Measurements from ENCODE around the gene FGF19.
"Not testable (repeated sequence)": the region's sequence is repeated elsewhere in the genome, so short reads cannot be mapped to it uniquely, and the experiment has no call there.

FGF19 gene

GRCh38 chr11:69689484-69690319 lies 14.1 kb downstream of the FGF19 start:
- Mint-ChIP-seq H3K4me1 (peaks cover 5% of the 10 kb centered on the region), H3K4me3 (no peak overlapping the region), H3K27me3 (ENCODE audit: low read depth, poor library complexity) (peaks cover 44% of the 10 kb centered on the region), H3K36me3 (ENCODE audit: low read depth) (peaks cover 12% of the 10 kb centered on the region), H3K9me3 (peaks cover 31% of the 10 kb centered on the region), H3K27ac (no peak overlapping the region)
- TF ChIP-seq, protein P1, sequence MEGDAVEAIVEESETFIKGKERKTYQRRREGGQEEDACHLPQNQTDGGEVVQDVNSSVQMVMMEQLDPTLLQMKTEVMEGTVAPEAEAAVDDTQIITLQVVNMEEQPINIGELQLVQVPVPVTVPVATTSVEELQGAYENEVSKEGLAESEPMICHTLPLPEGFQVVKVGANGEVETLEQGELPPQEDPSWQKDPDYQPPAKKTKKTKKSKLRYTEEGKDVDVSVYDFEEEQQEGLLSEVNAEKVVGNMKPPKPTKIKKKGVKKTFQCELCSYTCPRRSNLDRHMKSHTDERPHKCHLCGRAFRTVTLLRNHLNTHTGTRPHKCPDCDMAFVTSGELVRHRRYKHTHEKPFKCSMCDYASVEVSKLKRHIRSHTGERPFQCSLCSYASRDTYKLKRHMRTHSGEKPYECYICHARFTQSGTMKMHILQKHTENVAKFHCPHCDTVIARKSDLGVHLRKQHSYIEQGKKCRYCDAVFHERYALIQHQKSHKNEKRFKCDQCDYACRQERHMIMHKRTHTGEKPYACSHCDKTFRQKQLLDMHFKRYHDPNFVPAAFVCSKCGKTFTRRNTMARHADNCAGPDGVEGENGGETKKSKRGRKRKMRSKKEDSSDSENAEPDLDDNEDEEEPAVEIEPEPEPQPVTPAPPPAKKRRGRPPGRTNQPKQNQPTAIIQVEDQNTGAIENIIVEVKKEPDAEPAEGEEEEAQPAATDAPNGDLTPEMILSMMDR (IDR thresholded peaks at IDR 0.05) = no peak
- DNase-seq = no peak

DNA sequence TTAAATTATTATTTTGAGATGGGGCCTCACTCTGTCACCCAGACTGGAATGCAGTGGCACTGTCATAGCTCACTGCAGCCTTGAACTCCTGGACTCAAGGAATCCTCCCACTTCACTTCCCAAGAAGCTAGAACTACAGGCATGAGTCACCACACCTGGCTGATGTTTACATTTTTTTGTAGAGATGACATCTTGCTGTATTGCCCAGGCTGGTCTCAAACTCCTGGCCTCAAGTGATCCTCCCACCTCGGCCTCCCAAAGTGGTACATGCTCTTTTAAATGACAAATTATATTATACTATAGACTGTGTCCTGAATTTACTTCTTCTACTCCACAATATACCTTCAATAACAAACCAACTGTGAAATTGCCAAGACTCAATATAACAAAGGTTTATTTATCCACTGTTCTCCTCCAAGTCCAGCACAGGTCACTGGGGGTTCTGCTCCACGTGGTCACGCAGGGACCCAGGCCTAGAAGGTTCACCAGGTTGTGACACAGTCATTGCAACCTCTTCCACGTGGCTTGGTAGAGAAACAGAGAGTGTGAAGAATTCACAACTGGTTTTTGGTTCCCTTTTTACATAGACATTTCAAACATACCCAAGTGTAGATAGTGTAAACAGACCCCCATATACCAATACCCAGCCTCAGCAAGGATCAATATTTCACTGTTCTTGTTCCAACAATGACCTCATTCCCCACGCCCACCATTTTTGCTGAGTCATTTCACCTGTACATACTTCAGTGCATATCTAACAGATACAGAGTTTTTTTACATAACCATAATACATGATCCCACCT lies 15.7 kb downstream of the FGF19 start:
- peaks cover 49% of the 10 kb centered on the region for H3K27me3 Mint-ChIP-seq (ENCODE audit: low read depth, poor library complexity)
- not testable (repeated sequence) for DNase-seq, H3K4me3 Mint-ChIP-seq, H3K27ac Mint-ChIP-seq, H3K4me1 Mint-ChIP-seq
- peaks cover 12% of the 10 kb centered on the region for H3K36me3 Mint-ChIP-seq (ENCODE audit: low read depth)
- peaks cover 31% of the 10 kb centered on the region for H3K9me3 Mint-ChIP-seq

- Mint-ChIP-seq H3K36me3 (ENCODE audit: low read depth) (peaks cover 3% of the 10 kb centered on the region), H3K9me3 (peaks cover 22% of the 10 kb centered on the region), H3K27me3 (ENCODE audit: low read depth, poor library complexity) (peaks cover 49% of the 10 kb centered on the region), H3K4me3 (no peak overlapping the region), H3K4me1 (peaks cover 5% of the 10 kb centered on the region), H3K27ac (no peak overlapping the region)
- no peak for DNase-seq
- TF ChIP-seq, protein P1 (IDR thresholded peaks at IDR 0.05) = no peak
These were observed 17.0 kb downstream of the FGF19 start for GRCh38 chr11:69686856-69687255.

- H3K9me3 Mint-ChIP-seq = peaks cover 18% of the 10 kb centered on the region
- no peak for DNase-seq
- TF ChIP-seq, protein P1 (IDR thresholded peaks at IDR 0.05) = no peak
- H3K4me3 Mint-ChIP-seq = no peak overlapping the region
- H3K27ac Mint-ChIP-seq = no peak overlapping the region
- peaks cover 5% of the 10 kb centered on the region for H3K4me1 Mint-ChIP-seq
- no peaks in the 10 kb centered on the region for H3K36me3 Mint-ChIP-seq (ENCODE audit: low read depth)
- peaks cover 45% of the 10 kb centered on the region for H3K27me3 Mint-ChIP-seq (ENCODE audit: low read depth, poor library complexity)
These were observed 17.4 kb downstream of the FGF19 start for GRCh38 chr11:69686452-69686851.

GRCh38 chr11:69685348-69685747 lies 18.5 kb downstream of the FGF19 start:
- Mint-ChIP-seq H3K27ac (no peak overlapping the region), H3K4me3 (no peak overlapping the region), H3K9me3 (peaks cover 7% of the 10 kb centered on the region), H3K36me3 (ENCODE audit: low read depth) (no peaks in the 10 kb centered on the region), H3K4me1 (no peaks in the 10 kb centered on the region), H3K27me3 (ENCODE audit: low read depth, poor library complexity) (peaks cover 38% of the 10 kb centered on the region)
- TF ChIP-seq, protein P1 (IDR thresholded peaks at IDR 0.05) = no peak
- DNase-seq = no peak

DNA sequence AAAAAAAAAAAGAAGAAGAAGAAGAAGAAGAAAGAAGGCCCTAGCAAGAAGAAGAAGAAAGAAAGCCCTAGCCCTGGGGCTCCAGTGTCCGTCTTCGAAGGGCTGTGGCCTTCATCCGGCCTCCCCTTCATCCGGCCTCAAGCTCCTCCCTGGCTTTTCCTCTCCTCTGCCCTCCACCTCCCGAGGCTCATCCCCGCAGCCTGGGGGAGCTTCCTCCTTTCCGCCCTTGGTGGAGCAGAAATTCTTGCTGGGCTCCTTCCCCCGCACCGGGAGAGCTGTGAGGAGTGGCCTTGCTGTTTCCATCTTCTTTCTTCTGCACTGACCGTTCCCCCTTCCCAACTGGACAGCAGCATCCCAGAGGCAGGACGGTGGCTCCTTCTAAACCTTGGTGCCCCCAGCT lies 19.2 kb downstream of the FGF19 start:
- no peaks in the 10 kb centered on the region for H3K36me3 Mint-ChIP-seq (ENCODE audit: low read depth)
- H3K4me3 Mint-ChIP-seq = no peak overlapping the region
- H3K27me3 Mint-ChIP-seq (ENCODE audit: low read depth, poor library complexity) = peaks cover 34% of the 10 kb centered on the region
- TF ChIP-seq, protein P1 (IDR thresholded peaks at IDR 0.05) = no peak
- no peaks in the 10 kb centered on the region for H3K4me1 Mint-ChIP-seq
- H3K27ac Mint-ChIP-seq = no peak overlapping the region
- peaks cover 3% of the 10 kb centered on the region for H3K9me3 Mint-ChIP-seq
- DNase-seq = no peak

All from nephron progenitor cell (in vitro differentiated cells).